Upper lobe of right lung (tissue), 1 donor: ENCODE data around the gene ELOVL5. TPM values are rescaled to one million over a fixed set of nuclear protein-coding genes. Genes with fewer than 3 reads are reported as not detected.
A peak's percentile ranks its signal among the peaks of the same experiment; 100 is the strongest.

Experiments
- ATAC-seq: fragments of 200-7000 bp; cut with Tn5 transposase; one replicate; pipeline ENCODE4 v1.9.1; 2020; ENCODE audit warnings: mild to moderate bottlenecking, moderate library complexity
- DNase-seq: peaks from one replicate; pipeline ENCODE4 v3.0.0-alpha.2; 2020
- H3K27ac ChIP-seq: fragments of 200-600 bp; one replicate; pipeline ENCODE4 v1.8.0; 2022
- H3K27me3 ChIP-seq: fragments of 200-600 bp; one replicate; pipeline ENCODE4 v1.8.0; 2022; ENCODE audit warnings: mild to moderate bottlenecking
- H3K36me3 ChIP-seq: fragments of 200-600 bp; one replicate; pipeline ENCODE4 v1.8.0; 2022
- H3K4me1 ChIP-seq: fragments of 200-600 bp; one replicate; pipeline ENCODE4 v1.8.0; 2022
- H3K4me3 ChIP-seq: fragments of 200-600 bp; one replicate; pipeline ENCODE4 v1.8.0; 2022; ENCODE audit warnings: mild to moderate bottlenecking
- H3K9me3 ChIP-seq: fragments of 200-600 bp; one replicate; pipeline ENCODE4 v1.8.0; 2022
- CTCF ChIP-seq: fragments of 200-600 bp; IDR thresholded peaks from one replicate; pipeline ENCODE4 v1.8.0; 2022; ENCODE audit warnings: antibody characterized with exemption
- intact Hi-C: fragments of 100-400 bp; cut with DNase I; formaldehyde crosslinking; loops from one replicate; pipeline ENCODE4 v1.11.0; 2022
- total RNA-seq: library from RNA; stranded (reverse); fragmentation: NEBNext Ultra II Directional; extraction: Animal tissue kit (Norgen Biotek cat#: 25700); gene quantifications from one replicate; pipeline ENCODE4 v1.2.1, GENCODE V29; 2021
- donor health status: DM: no; HTN: yes; CAD: no; lungs with severe emphysema.

Gene ELOVL5
- total RNA-seq, 1 donor from 2014 or later: 80.4 TPM

DNA sequence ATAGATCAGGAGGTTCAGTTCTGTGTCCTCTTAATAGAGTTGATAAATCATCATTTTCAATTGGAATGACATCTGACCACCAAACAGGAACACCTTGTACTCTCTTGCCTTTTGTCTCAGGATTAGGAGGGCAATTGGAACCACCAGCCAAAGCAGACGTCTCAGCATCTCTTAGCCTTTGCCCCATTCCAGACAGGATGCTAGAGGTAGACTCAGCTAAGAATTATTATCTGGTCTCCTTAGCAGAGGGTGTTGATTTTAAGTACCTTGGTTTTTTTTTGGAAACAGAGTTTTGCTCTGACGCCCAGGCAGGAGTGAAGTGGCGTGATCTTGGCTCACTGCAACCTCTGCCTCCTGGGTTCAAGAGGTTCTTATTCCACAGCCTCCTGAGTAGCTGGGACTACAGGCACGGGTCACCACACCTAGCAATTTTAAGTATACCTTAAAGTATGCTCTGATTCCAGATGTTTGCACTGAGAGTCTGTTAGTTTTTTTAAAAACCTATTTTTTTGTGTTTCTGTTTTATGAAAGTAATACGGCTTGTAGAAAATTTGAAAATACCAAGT is 28.0 kb upstream of the ELOVL5 start:
- Histone ChIP-seq H3K27ac (no peak overlapping the region), H3K4me1 (no peaks in the 10 kb centered on the region)
- no peak for ATAC-seq

GRCh38 chr6:53375847-53376246 is 27.1 kb upstream of the ELOVL5 start:
- Histone ChIP-seq H3K9me3 (no peaks in the 10 kb centered on the region), H3K36me3 (no peaks in the 10 kb centered on the region), H3K4me1 (no peaks in the 10 kb centered on the region), H3K4me3 (no peak overlapping the region), H3K27ac (no peak overlapping the region), H3K27me3 (no peaks in the 10 kb centered on the region)
- intact Hi-C loops: no loop called here
- TF ChIP-seq CTCF: no peak
- ATAC-seq: peak; percentile 74
- no peak for DNase-seq

More for the DNA sequence above, 28.0 kb upstream of the ELOVL5 start:
- intact Hi-C loops: no loop called here
- Histone ChIP-seq H3K27me3 (no peaks in the 10 kb centered on the region), H3K4me3 (no peak overlapping the region), H3K9me3 (no peaks in the 10 kb centered on the region), H3K36me3 (no peaks in the 10 kb centered on the region)
- no peak for TF ChIP-seq CTCF
- DNase-seq: no peak

DNA sequence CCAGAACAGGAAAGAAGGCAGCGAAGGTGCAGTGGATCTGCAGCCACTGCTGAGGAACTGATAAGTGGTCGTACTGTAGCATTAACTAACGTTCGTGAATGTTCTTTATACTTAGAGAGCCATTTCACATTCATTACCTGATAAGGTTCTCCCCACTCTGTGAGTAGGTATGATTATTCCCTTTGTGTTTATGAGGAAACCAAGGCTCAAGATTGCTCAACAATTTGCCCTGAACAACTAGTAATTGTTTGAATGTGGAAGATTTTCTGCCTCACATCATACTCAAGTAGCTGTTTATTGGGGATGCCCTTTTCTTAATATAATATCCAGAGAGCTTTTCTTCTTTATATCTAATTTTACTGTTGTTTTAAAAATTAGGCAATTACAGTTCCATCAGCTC is 24.9 kb upstream of the ELOVL5 start:
- Histone ChIP-seq H3K36me3 (no peaks in the 10 kb centered on the region), H3K9me3 (no peaks in the 10 kb centered on the region), H3K27ac (no peak overlapping the region), H3K4me1 (no peaks in the 10 kb centered on the region), H3K4me3 (no peak overlapping the region), H3K27me3 (no peaks in the 10 kb centered on the region)
- intact Hi-C loops: no loop called here
- ATAC-seq (no peak), DNase-seq (no peak)
- TF ChIP-seq CTCF: no peak

DNA sequence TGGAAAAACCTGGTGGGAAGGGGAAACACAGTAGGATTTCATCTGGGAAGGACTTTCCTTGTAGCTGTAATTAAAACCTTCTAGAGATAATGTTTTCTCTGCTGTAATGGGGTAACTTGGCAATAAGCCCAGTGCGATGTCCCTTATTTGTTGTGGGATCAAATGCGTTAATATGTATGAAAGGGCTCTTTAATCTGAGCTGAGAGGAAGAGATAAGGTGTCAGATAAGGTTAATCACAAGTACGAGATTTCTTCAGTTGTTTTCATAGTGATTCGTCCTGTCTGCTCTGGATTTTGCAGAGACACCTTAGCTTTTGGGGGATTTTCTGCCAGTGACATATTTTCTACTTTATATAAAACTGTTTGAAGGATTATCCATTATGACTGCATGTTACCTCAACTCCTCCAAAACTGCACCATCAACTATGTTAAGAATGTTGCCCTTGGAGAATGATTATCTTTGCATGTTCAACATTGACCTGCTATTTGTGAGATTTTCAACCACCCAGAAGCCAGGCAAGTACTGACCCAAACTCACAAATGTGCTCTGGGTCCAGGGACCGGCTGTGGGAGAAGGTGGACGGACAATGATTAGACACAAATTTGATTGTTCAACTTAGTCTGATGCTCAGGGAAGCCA is 21.2 kb upstream of the ELOVL5 start:
- TF ChIP-seq CTCF: no peak
- Histone ChIP-seq H3K27me3 (no peaks in the 10 kb centered on the region), H3K4me1 (no peaks in the 10 kb centered on the region), H3K9me3 (no peaks in the 10 kb centered on the region), H3K36me3 (no peaks in the 10 kb centered on the region), H3K27ac (no peak overlapping the region), H3K4me3 (no peak overlapping the region)
- DNase-seq (no peak), ATAC-seq (no peak)
- intact Hi-C loops: no loop called here

GRCh38 chr6:53369051-53369450 is 20.3 kb upstream of the ELOVL5 start:
- no peak for DNase-seq
- no peak overlapping the region for H3K27ac ChIP-seq
- no peak for ATAC-seq
- no peaks in the 10 kb centered on the region for H3K36me3 ChIP-seq
- no peaks in the 10 kb centered on the region for H3K9me3 ChIP-seq
- no peak for TF ChIP-seq CTCF
- H3K4me3 ChIP-seq: no peak overlapping the region
- no peaks in the 10 kb centered on the region for H3K4me1 ChIP-seq
- intact Hi-C loops: no loop called here
- no peaks in the 10 kb centered on the region for H3K27me3 ChIP-seq
